T-helper 17 cell (primary cell): ENCODE data around the gene RPS6KA1. TPM values are rescaled to one million over a fixed set of nuclear protein-coding genes. Genes with fewer than 3 reads are reported as not detected.
A peak's percentile ranks its signal among the peaks of the same experiment; 100 is the strongest.
"Not testable (repeated sequence)": the region's sequence is repeated elsewhere in the genome, so short reads cannot be mapped to it uniquely, and the experiment has no call there.

Source experiments
- ATAC-seq: fragments of 150-1000 bp; cut with Tn5 transposase; 2 replicates; pipeline ENCODE4 v1.10.0; 2021; ENCODE audit warnings: mild to moderate bottlenecking, moderate library complexity
- DNase-seq, 3 donors: peaks; one replicate each; pipeline versions ENCODE4 v3.0.0 to v3.0.0-alpha.2; 2020 to 2021
- H3K9me3 ChIP-seq: one replicate; pipeline ENCODE4 v1.7.0; 2013; ENCODE audit warnings: low read length, mild to moderate bottlenecking; ENCODE audit not compliant: control insufficient read depth, poor library complexity, severe bottlenecking
- H3K27ac Mint-ChIP-seq: one replicate; pipeline ENCODE4 v1.8.0; 2022; ENCODE audit warnings: mild to moderate bottlenecking, moderate library complexity, mixed read lengths
- H3K27me3 Mint-ChIP-seq: one replicate; pipeline ENCODE4 v1.8.0; 2022; ENCODE audit warnings: mixed read lengths
- H3K36me3 Mint-ChIP-seq: one replicate; pipeline ENCODE4 v1.8.0; 2022; ENCODE audit warnings: low read depth, mixed read lengths
- H3K4me1 Mint-ChIP-seq: one replicate; pipeline ENCODE4 v1.8.0; 2022; ENCODE audit warnings: mild to moderate bottlenecking, mixed read lengths
- H3K4me3 Mint-ChIP-seq: one replicate; pipeline ENCODE4 v1.8.0; 2022; ENCODE audit warnings: mild to moderate bottlenecking, moderate library complexity, mixed read lengths
- total RNA-seq, 4 donors: library from RNA in 2 of 4; stranded (reverse) in 2 of 4; gene quantifications; one replicate each; pipeline ENCODE4 v1.2.3 and lab custom pipeline; 2022 to 2026

RPS6KA1 gene
- 10 to 100 TPM; 76.3 to 98.0 TPM for total RNA-seq
- 103 to 161 reads per million in 2 donors for total RNA-seq (lab: John Stamatoyannopoulos, UW)

- H3K4me1 Mint-ChIP-seq: peaks cover 28% of the 10 kb centered on the region
- peak; percentile 92 for ATAC-seq
- peak; percentile 46 to 67 (median 65) for DNase-seq
Measured at GRCh38 chr1:26529655-26530409, at the start of gene RPS6KA1. TSS of gene RPS6KA1 (plus strand) at chr1:26529761. CDS start at chr1:26529921, 160 bp downstream.

GRCh38 chr1:26482921-26483320 is 46.6 kb upstream of the RPS6KA1 start:
- Mint-ChIP-seq H3K27ac (peak overlapping the region; percentile 69), H3K27me3 (no peaks in the 10 kb centered on the region), H3K4me3 (no peak overlapping the region), H3K4me1 (peaks cover 16% of the 10 kb centered on the region), H3K36me3 (no peaks in the 10 kb centered on the region)
- ATAC-seq (no peak), DNase-seq (no peak)
- H3K9me3 ChIP-seq: no peaks in the 10 kb centered on the region

More at GRCh38 chr1:26529655-26530409, at the start of gene RPS6KA1:
- Mint-ChIP-seq H3K27me3 (peaks cover 2% of the 10 kb centered on the region), H3K27ac (peak within 1 kb of the TSS; percentile 67), H3K36me3 (no peaks in the 10 kb centered on the region), H3K4me3 (peak within 1 kb of the TSS; percentile 91)
- H3K9me3 ChIP-seq: no peaks in the 10 kb centered on the region

GRCh38 chr1:26483980-26484379 is 45.6 kb upstream of the RPS6KA1 start:
- H3K9me3 ChIP-seq: no peaks in the 10 kb centered on the region
- no peak for DNase-seq
- Mint-ChIP-seq H3K27ac (peak overlapping the region; percentile 69), H3K4me3 (no peak overlapping the region), H3K4me1 (peaks cover 13% of the 10 kb centered on the region), H3K27me3 (no peaks in the 10 kb centered on the region), H3K36me3 (no peaks in the 10 kb centered on the region)
- no peak for ATAC-seq

GRCh38 chr1:26490155-26490554 is 39.4 kb upstream of the RPS6KA1 start:
- DNase-seq (no peak), ATAC-seq (no peak)
- no peak overlapping the region for H3K4me3 Mint-ChIP-seq
- H3K9me3 ChIP-seq: no peaks in the 10 kb centered on the region
- H3K27ac Mint-ChIP-seq: no peak overlapping the region
- H3K4me1 Mint-ChIP-seq: peaks cover 7% of the 10 kb centered on the region
- H3K36me3 Mint-ChIP-seq: no peaks in the 10 kb centered on the region
- H3K27me3 Mint-ChIP-seq: no peaks in the 10 kb centered on the region

- DNase-seq (no peak), ATAC-seq (no peak)
- no peaks in the 10 kb centered on the region for H3K27me3 Mint-ChIP-seq
- peak overlapping the region; percentile 61 for H3K27ac Mint-ChIP-seq
- peaks cover 9% of the 10 kb centered on the region for H3K4me1 Mint-ChIP-seq
- H3K36me3 Mint-ChIP-seq: no peaks in the 10 kb centered on the region
- no peaks in the 10 kb centered on the region for H3K9me3 ChIP-seq
- H3K4me3 Mint-ChIP-seq: no peak overlapping the region
Measured at GRCh38 chr1:26493267-26493666, 36.3 kb upstream of the RPS6KA1 start.

GRCh38 chr1:26493938-26494337 is 35.6 kb upstream of the RPS6KA1 start:
- no peaks in the 10 kb centered on the region for H3K9me3 ChIP-seq
- ATAC-seq: no peak
- H3K4me1 Mint-ChIP-seq: peaks cover 10% of the 10 kb centered on the region
- H3K36me3 Mint-ChIP-seq: no peaks in the 10 kb centered on the region
- no peak overlapping the region for H3K4me3 Mint-ChIP-seq
- H3K27me3 Mint-ChIP-seq: no peaks in the 10 kb centered on the region
- DNase-seq: no peak
- peak overlapping the region; percentile 61 for H3K27ac Mint-ChIP-seq

- no peak overlapping the region for H3K4me3 Mint-ChIP-seq
- H3K4me1 Mint-ChIP-seq: peaks cover 14% of the 10 kb centered on the region
- H3K36me3 Mint-ChIP-seq: no peaks in the 10 kb centered on the region
- no peak overlapping the region for H3K27ac Mint-ChIP-seq
- H3K27me3 Mint-ChIP-seq: no peaks in the 10 kb centered on the region
- DNase-seq: no peak
- no peak for ATAC-seq
- H3K9me3 ChIP-seq: no peaks in the 10 kb centered on the region
Measured at GRCh38 chr1:26496861-26497260, 32.7 kb upstream of the RPS6KA1 start.

GRCh38 chr1:26498894-26499293 is 30.7 kb upstream of the RPS6KA1 start:
- DNase-seq (no peak), ATAC-seq (no peak)
- H3K4me3 Mint-ChIP-seq: no peak overlapping the region
- no peaks in the 10 kb centered on the region for H3K27me3 Mint-ChIP-seq
- no peaks in the 10 kb centered on the region for H3K36me3 Mint-ChIP-seq
- H3K27ac Mint-ChIP-seq: peak overlapping the region; percentile 59
- no peaks in the 10 kb centered on the region for H3K9me3 ChIP-seq
- H3K4me1 Mint-ChIP-seq: peaks cover 19% of the 10 kb centered on the region

- ATAC-seq: peak; percentile 78
- peak overlapping the region; percentile 85 for H3K4me3 Mint-ChIP-seq
- H3K9me3 ChIP-seq: no peaks in the 10 kb centered on the region
- peak; percentile 82 to 89 (median 84) for DNase-seq
- H3K27ac Mint-ChIP-seq: peak overlapping the region; percentile 86
- no peaks in the 10 kb centered on the region for H3K27me3 Mint-ChIP-seq
- no peaks in the 10 kb centered on the region for H3K36me3 Mint-ChIP-seq
- H3K4me1 Mint-ChIP-seq: peaks cover 14% of the 10 kb centered on the region
Measured at GRCh38 chr1:26500488-26501175, 28.9 kb upstream of the RPS6KA1 start.

- DNase-seq, H3K36me3 Mint-ChIP-seq, H3K27me3 Mint-ChIP-seq, H3K4me3 Mint-ChIP-seq, ATAC-seq, H3K4me1 Mint-ChIP-seq, H3K27ac Mint-ChIP-seq, H3K9me3 ChIP-seq: not testable (repeated sequence)
Measured at GRCh38 chr1:26510711-26511110, 18.9 kb upstream of the RPS6KA1 start.

GRCh38 chr1:26515836-26516235 is 13.7 kb upstream of the RPS6KA1 start:
- ATAC-seq, H3K27ac Mint-ChIP-seq, H3K4me3 Mint-ChIP-seq, DNase-seq, H3K36me3 Mint-ChIP-seq, H3K27me3 Mint-ChIP-seq, H3K4me1 Mint-ChIP-seq, H3K9me3 ChIP-seq: not testable (repeated sequence)

GRCh38 chr1:26516987-26517765 is 12.4 kb upstream of the RPS6KA1 start:
- Mint-ChIP-seq H3K36me3 (no peaks in the 10 kb centered on the region), H3K27ac (no peak overlapping the region), H3K27me3 (no peaks in the 10 kb centered on the region), H3K4me1 (no peaks in the 10 kb centered on the region), H3K4me3 (no peak overlapping the region)
- ATAC-seq (no peak), DNase-seq (no peak)
- no peaks in the 10 kb centered on the region for H3K9me3 ChIP-seq

- Mint-ChIP-seq H3K36me3 (no peaks in the 10 kb centered on the region), H3K27me3 (no peaks in the 10 kb centered on the region), H3K27ac (no peak overlapping the region), H3K4me1 (no peaks in the 10 kb centered on the region), H3K4me3 (no peak overlapping the region)
- H3K9me3 ChIP-seq: no peaks in the 10 kb centered on the region
- no peak for ATAC-seq
- no peak for DNase-seq
Measured at GRCh38 chr1:26517766-26518049, 11.9 kb upstream of the RPS6KA1 start.
